Calu3 (cell line): Measurements from ENCODE around the gene SH2D3C. TPM values are rescaled to one million over a fixed set of nuclear protein-coding genes. Genes with fewer than 3 reads are reported as not detected.

ENCODE experiments used
- BruUV-seq: library from RNA; stranded (reverse); fragments of 400-500 nt; replicated peaks from 2 replicates; lab custom pipeline; 2021; lab: Mats Ljungman, UMichigan
- CTCF ChIA-PET: fragments of 300-600 bp; sonication (Branson Sonifier 250); formaldehyde crosslinking; loops from one replicate; lab custom pipeline; 2022; ENCODE audit warnings: antibody characterized with exemption; lab: Charles Lee
- DNase-seq: peaks from one replicate; pipeline ENCODE4 v3.0.0; 2022
- H3K27ac Mint-ChIP-seq: one replicate; pipeline ENCODE4 v1.8.0; 2022; ENCODE audit warnings: mixed read lengths; ENCODE audit not compliant: unreplicated experiment
- H3K27me3 Mint-ChIP-seq: one replicate; pipeline ENCODE4 v1.8.0; 2022; ENCODE audit warnings: mixed read lengths; ENCODE audit not compliant: unreplicated experiment
- H3K36me3 Mint-ChIP-seq: one replicate; pipeline ENCODE4 v1.8.0; 2022; ENCODE audit warnings: mild to moderate bottlenecking, moderate library complexity, mixed read lengths; ENCODE audit not compliant: insufficient read depth, unreplicated experiment
- H3K4me1 Mint-ChIP-seq: one replicate; pipeline ENCODE4 v1.8.0; 2022; ENCODE audit warnings: mild to moderate bottlenecking, low read depth, mixed read lengths; ENCODE audit not compliant: unreplicated experiment
- H3K4me3 Mint-ChIP-seq: one replicate; pipeline ENCODE4 v1.8.0; 2022; ENCODE audit warnings: mild to moderate bottlenecking, low read depth, moderate library complexity, mixed read lengths; ENCODE audit not compliant: unreplicated experiment
- H3K9me3 Mint-ChIP-seq: one replicate; pipeline ENCODE4 v1.8.0; 2022; ENCODE audit warnings: low read depth, mixed read lengths; ENCODE audit not compliant: unreplicated experiment
- intact Hi-C: fragments of 100-400 bp; cut with micrococcal nuclease; formaldehyde crosslinking; loops from one replicate; pipeline ENCODE4 v1.10.0; 2022; ENCODE audit not compliant: unreplicated experiment
- total RNA-seq: library from RNA; stranded (reverse); gene quantifications from 2 replicates; pipeline ENCODE4 v1.2.3, GENCODE V29; 2022
- TF ChIP-seq, protein P1 (sequence below): fragments of 200-600 bp; IDR thresholded peaks from one replicate; pipeline ENCODE4 v1.8.0; 2022; ENCODE audit warnings: antibody characterized with exemption; ENCODE audit not compliant: unreplicated experiment

The SH2D3C gene
- total RNA-seq, 1 experiment from 2014 or later: not detected

DNA sequence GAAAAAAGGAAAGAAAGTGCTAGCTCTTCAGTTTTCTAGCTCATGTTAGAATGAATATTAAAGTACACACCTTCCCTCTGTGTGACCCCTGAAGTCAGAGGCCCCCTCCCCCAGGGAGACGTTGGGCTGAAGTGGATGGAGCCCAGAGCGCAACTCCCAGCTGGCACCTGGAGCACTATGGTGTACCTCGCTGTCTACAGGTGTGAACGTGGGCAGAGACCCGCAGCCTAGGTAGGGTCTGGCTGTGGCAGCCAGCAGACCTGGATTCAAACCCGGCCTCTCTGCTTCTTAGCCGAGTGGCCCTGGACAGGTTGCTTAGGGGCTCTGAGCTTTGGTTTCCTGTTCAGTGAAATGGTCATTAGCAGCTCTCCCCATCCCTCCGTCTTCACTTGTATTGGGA, 49.7 kb downstream of the SH2D3C start:
- no peaks in the 10 kb centered on the region for H3K36me3 Mint-ChIP-seq
- H3K4me3 Mint-ChIP-seq: no peak overlapping the region
- intact Hi-C loops: no loop called here
- no peak for DNase-seq
- no peaks in the 10 kb centered on the region for H3K27me3 Mint-ChIP-seq
- H3K4me1 Mint-ChIP-seq: no peaks in the 10 kb centered on the region
- BruUV-seq: no TSS peak
- TF ChIP-seq, protein P1, sequence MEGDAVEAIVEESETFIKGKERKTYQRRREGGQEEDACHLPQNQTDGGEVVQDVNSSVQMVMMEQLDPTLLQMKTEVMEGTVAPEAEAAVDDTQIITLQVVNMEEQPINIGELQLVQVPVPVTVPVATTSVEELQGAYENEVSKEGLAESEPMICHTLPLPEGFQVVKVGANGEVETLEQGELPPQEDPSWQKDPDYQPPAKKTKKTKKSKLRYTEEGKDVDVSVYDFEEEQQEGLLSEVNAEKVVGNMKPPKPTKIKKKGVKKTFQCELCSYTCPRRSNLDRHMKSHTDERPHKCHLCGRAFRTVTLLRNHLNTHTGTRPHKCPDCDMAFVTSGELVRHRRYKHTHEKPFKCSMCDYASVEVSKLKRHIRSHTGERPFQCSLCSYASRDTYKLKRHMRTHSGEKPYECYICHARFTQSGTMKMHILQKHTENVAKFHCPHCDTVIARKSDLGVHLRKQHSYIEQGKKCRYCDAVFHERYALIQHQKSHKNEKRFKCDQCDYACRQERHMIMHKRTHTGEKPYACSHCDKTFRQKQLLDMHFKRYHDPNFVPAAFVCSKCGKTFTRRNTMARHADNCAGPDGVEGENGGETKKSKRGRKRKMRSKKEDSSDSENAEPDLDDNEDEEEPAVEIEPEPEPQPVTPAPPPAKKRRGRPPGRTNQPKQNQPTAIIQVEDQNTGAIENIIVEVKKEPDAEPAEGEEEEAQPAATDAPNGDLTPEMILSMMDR: no peak
- no peaks in the 10 kb centered on the region for H3K9me3 Mint-ChIP-seq
- CTCF ChIA-PET: interaction anchor here (1.7 kb wide), 1 partner anchor 13 kb away, joined by 5 read pairs; the partner anchor contains the start of genes PTRH1 and TTC16
- no peak overlapping the region for H3K27ac Mint-ChIP-seq

DNA sequence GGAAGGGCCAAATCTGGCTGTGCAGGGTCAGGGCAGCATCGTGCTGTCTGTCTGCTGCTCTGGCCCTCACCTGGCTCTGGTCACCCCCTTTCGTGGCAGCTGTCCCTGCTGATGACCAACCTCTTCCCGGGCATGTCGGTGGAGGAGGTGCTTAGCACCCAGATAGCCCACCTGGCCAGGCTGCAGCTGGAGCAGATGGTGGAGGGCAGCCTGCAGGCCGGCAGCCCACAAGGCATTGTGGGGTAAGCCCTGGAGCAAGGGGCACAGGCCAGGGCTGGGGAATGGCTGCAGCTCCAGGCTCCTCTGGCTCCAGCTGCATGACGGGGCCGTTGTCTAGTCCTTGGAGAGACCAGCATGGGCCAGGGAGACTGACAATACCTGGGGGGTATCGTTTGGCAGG, 51.6 kb downstream of the SH2D3C start:
- H3K4me1 Mint-ChIP-seq: no peaks in the 10 kb centered on the region
- intact Hi-C loops: no loop called here
- no TSS peak for BruUV-seq

DNA sequence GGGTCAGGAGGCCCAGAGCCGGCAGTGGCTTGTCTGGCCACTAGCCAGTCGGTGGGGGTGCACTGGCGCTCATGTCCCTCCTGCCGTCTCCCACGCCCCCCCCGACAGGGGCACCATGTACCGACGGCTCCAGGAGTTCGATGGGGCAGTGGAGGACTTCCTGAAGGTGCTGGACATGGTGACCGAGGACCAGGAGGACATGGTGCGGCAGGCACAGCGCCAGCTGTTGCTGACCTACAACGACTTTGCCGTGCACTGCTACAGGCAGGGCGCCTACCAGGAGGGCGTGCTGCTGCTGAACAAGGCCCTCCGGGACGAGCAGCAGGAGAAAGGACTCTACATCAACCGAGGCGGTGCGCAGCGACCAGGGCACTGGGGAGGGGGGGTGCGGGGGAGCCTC, 54.5 kb downstream of the SH2D3C start:
- peaks cover 10% of the 10 kb centered on the region for H3K27me3 Mint-ChIP-seq
- TF ChIP-seq, protein P1: no peak
- BruUV-seq: no TSS peak
- H3K27ac Mint-ChIP-seq: no peak overlapping the region
- no peak for DNase-seq
- H3K4me3 Mint-ChIP-seq: no peak overlapping the region
- H3K9me3 Mint-ChIP-seq: no peaks in the 10 kb centered on the region
- intact Hi-C loops: no loop called here
- H3K4me1 Mint-ChIP-seq: peaks cover 10% of the 10 kb centered on the region
- CTCF ChIA-PET: no interaction called here
- peaks cover 5% of the 10 kb centered on the region for H3K36me3 Mint-ChIP-seq

More for the DNA sequence above, 51.6 kb downstream of the SH2D3C start:
- no peaks in the 10 kb centered on the region for H3K27me3 Mint-ChIP-seq
- CTCF ChIA-PET: no interaction called here
- H3K36me3 Mint-ChIP-seq: no peaks in the 10 kb centered on the region
- H3K9me3 Mint-ChIP-seq: no peaks in the 10 kb centered on the region
- H3K4me3 Mint-ChIP-seq: no peak overlapping the region
- no peak for DNase-seq
- H3K27ac Mint-ChIP-seq: no peak overlapping the region
- TF ChIP-seq, protein P1: no peak

DNA sequence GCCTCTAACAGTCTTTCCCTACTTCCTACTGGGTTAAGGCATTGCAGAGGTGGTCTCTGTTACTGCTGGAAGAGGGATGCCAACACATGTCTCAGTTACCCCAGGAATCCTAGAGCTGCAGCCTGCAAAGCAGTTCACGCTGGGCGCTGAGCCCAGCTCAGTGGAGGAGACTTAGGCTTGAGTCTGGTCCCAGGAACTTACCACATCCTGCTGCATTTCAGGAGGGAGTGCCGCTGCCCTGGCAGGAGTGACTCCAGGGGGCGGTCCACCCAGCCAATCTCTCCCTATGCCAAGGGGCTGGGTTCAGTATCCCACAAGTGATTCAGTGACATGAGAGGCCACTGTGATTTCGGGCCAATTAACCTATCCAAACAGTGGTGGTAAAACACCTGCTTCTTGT, 55.0 kb downstream of the SH2D3C start:
- H3K9me3 Mint-ChIP-seq: no peaks in the 10 kb centered on the region
- TF ChIP-seq, protein P1: no peak
- peaks cover 10% of the 10 kb centered on the region for H3K4me1 Mint-ChIP-seq
- H3K4me3 Mint-ChIP-seq: no peak overlapping the region
- no peak overlapping the region for H3K27ac Mint-ChIP-seq
- CTCF ChIA-PET: no interaction called here
- intact Hi-C loops: no loop called here
- peaks cover 10% of the 10 kb centered on the region for H3K27me3 Mint-ChIP-seq
- H3K36me3 Mint-ChIP-seq: peaks cover 5% of the 10 kb centered on the region
- DNase-seq: no peak
- no TSS peak for BruUV-seq
